ENCODE data around the gene EIF5A2.
"Not testable (repeated sequence)": the region's sequence is repeated elsewhere in the genome, so short reads cannot be mapped to it uniquely, and the experiment has no call there.

EIF5A2 gene

DNA sequence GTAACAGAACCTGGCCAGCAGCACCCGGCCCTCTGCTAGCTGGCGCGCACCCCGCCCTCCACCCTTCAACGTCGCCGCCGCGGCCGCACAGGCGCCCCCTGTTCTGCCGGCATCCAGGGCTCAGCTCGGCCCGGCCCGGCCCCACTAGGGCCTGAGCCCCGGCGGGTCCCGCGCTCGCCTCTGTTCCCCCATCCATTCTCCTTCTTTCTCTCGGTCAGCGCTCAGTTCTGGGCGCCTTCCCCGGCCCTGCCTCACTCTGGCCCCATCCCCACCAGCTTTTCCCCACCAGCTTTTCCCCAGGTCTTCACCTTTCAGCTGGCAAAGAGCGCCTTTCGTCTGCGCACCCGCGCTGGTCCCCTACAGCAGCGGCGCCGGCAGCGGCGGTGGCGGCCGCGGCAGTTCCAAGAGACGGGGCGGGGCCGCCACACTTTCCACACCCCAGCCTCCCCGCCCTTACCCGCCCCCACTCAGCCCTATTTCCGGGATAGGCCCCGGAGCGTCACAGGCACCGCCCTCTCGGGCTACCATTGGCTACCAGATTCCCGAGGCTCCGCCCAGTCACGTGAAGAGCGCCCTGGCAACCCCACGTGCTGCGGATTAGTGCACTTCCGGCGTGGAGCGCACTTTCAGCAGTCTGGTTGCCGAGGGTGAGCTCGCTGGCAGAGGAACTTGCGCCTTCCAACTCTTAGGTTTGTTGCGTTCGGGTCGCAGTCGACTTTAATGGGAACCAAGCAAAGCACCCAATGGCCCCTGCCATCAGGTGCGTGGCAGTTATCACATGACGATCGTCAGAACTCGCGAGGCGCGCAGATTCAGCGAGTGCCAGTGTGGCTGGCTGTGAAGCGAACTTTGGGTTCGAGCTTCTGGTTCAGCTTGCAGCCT is at the start of gene EIF5A2:
Gene EIF5A2 (minus strand): TSS at position 403 of the 882 bp plus-strand sequence. CDS start 831 bp downstream, outside the sequence.
- DNase-seq = peak; percentile 99

GRCh38 chr3:170956647-170957046 is 48.2 kb upstream of the EIF5A2 start:
- DNase-seq = no peak

- DNase-seq = no peak
Observed at GRCh38 chr3:170953736-170954135, 45.3 kb upstream of the EIF5A2 start.

GRCh38 chr3:170953229-170953628 is 44.8 kb upstream of the EIF5A2 start:
- no peak for DNase-seq

- DNase-seq = no peak
Observed at GRCh38 chr3:170949211-170949610, 40.8 kb upstream of the EIF5A2 start.

DNA sequence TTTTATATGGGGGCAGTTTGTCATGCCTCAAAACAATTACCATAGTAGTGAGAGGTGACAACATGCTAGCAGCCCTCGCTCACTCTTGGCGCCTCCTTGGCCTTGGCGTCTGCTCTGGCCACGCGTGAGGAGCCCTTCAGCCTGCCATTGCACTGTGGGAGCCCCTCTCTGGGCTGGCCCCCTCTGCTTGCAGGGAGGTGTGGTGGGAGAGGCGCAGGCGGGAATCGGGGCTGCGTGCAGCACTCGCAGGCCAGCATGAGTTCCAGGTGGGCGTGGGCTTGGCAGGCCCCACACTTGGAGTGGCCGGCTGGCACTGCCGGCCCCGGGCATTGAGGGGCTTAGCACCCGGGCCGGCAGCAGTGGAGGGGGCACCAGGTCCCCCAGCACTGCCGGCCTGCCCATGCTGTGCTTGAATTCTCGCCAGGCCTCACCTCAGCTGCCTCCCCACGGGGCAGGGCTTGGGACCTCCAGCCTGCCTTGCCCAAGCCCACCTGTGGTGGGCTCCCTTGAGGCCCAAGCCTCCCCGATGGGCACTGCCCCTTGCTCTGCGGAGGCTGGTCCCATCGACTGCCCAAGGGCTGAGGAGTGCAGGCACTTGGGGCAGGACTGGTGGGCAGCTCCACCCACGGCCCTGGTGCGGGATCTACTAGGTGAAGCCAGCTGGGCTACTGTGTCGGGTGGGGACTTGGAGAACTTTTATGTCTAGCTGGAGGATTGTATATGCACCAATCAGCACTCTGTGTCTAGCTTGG is 38.8 kb upstream of the EIF5A2 start:
- no peak for DNase-seq

DNA sequence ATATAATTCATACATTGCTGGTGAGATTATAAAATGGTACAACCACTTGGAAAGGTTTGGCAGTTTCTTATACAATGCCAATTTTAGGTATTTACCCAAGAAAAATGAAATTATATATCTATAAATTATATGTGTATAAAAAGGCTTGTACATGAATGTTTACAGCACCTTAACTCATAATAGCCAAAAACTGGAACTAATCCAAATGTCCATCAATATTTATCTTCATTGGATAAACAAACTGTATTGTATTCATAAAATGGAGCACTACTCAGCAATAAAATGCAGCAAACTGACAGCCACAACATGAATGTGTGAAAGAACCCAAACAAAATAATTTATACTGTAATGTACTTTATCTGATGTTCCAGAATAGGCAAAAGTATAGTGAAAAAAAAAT is 33.6 kb upstream of the EIF5A2 start:
- no peak for DNase-seq

GRCh38 chr3:170941551-170941950 is 33.1 kb upstream of the EIF5A2 start:
- no peak for DNase-seq

DNA sequence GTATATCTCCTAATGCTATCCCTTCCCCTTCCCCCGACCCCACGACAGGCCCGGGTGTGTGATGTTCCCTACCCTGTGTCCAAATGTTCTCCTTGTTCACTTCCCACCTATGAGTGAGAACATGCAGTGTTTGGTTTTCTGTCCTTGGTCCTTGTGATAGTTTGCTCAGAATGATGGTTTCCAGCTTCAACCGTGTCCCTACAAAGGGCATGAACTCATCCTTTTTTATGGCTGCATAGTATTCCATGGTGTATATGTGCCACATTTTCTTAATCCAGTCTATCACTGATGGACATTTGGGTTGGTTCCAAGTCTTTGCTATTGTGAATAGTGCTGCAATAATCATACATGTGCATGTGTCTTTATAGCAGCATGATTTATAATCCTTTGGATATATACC is 24.6 kb upstream of the EIF5A2 start:
- DNase-seq = not testable (repeated sequence)

GRCh38 chr3:170923553-170923952 is 15.1 kb upstream of the EIF5A2 start:
- DNase-seq = not testable (repeated sequence)

GRCh38 chr3:170918715-170919114 is 10.3 kb upstream of the EIF5A2 start:
- no peak for DNase-seq

- no peak for DNase-seq
Observed at GRCh38 chr3:170914690-170915089, 6.3 kb upstream of the EIF5A2 start.

DNA sequence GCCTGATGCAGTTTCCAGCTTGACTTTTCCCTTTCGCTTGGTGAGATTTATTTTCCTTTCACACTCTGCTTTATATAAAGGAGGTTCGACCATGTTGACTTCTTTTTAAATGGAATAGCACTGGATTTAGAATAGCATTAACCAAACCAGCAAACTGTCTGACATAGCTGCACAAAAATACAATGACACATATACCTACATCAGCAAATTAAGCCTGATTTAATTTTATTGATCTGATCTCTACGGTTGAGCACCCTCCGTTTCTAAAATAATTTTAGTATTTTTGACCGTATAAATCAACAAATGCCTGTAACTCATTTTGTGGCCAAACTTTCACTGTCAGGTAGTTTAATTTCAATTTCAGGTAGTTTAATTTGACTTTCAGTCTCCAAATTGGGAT is 5.8 kb upstream of the EIF5A2 start:
- DNase-seq = no peak

DNA sequence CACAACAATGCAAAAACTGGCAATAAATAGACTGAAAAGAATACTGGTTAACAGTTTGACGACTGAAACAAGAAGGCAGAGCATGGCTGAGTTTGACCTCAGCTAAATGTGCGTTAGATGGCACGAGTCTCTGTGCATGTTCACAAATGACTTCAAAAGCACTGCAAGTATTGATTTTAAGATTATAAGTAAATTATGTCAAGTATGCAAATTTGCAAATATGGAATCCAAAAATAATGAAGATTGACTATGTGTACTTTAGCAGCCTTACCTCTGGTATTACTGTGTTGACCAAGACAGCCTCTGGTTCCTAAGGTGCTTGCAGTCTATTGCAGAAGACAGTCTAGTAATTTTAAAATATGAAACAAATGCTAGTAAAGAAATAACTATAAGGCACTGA is 2.6 kb upstream of the EIF5A2 start:
- DNase-seq = no peak

DNA sequence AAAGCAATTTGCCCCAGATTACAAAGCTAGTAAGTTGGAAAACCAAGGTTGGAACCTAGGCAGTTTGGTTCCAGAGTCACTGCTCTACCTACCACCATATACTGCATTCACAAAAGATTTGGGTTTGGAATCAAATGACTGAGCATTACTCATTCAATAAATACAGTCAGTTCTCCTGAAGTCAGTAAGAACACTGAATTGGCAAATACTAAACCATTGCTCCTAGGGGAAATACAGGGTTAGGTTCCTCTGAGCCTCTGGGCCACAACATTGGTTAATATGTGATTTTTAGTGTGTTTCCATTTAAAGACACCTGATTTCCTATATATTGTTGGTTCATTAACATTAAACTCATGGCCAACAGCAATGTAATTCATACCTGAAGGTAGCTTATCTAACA is 2.1 kb upstream of the EIF5A2 start:
- no peak for DNase-seq

DNA sequence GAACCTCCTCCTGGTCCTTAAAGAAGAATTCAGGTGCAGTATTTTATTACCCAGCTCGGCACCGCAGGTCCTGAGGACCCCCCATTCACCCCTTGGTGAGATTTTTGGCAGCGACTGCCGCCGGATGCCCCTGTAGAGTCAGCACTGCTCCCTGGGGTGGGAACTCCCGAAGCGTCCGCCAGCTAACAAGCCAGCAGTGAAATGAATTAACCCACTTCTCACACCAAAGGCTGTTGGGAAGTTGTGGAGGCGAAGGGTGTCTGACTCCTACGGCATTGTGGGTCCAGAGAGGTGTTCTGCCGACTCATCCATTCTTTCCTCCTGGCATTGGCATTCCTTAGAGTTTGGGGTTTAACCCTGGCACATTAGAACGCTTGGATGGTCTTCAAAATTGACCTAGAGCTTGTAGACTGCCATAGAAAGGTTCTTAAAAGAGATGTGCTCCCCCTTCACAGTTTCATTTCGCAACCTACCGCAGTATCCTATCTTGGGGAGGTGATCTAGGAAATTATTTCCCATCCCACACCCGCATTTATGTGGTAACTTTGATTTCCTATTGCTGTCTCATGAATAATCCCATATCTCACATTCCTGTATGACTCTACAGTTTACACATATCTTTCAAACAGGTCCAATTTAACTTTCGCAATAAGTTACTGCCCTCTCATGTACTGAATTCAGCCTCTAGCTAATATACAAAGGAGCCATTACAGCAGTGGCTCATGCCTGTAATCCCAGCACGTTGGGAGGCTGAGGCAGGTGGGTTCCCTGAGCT is 879 bp upstream of the EIF5A2 start:
- peak; percentile 20 for DNase-seq

DNA sequence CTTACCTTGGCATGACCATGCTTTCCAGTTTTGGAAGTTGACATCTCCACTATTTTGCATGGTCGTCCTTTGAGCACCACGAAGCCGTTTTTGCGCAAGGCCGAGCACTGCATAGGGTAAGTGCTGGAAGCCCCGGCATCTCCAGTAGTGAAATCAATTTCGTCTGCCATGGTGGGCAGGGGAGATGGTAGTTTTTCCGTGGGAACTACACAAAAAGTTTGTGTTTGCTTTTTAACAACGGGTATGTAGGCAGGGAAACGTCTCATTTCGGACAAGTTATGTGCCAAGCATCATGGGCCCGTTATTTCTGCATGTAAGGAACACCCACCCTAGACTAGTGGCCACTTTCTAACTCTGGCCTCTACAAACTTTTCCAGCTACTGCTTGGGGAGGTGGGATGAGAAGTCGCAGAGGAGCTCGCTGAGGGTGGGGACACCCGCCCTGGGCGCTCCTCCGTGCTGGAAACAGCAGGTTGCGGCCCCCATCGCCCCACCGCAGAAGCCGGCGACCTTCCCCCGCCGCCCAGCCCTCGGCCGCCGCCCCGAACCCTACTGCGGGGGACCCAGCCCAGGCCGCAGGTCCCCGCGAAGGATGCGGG is 701 bp downstream of the EIF5A2 start:
- peak; percentile 52 for DNase-seq

GRCh38 chr3:170905862-170906261 is 2.6 kb downstream of the EIF5A2 start:
- no peak for DNase-seq

DNA sequence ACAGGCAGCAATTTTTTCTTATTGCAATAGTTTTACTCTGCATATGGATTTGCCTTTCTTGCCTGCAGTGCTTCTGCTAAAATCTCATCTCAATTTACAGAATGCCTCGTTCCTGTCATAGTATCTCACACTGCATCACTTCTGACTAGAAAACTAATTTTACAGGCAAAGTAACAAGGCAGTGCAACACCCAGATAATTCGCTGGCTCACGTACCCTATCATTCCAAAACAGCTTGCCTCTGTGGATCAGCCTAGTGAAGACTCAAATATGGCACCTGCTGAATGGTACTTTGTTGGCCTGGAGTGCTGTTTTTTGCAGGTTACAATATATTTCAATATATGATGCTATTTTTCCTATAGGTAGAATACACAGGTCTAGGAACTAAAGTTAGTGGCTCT is 5.3 kb downstream of the EIF5A2 start:
- peak; percentile 49 for DNase-seq

- no peak for DNase-seq
Observed at GRCh38 chr3:170899455-170899854, 9.0 kb downstream of the EIF5A2 start.

- DNase-seq = no peak
Observed at GRCh38 chr3:170897978-170898377, 10.5 kb downstream of the EIF5A2 start.

GRCh38 chr3:170897199-170897598 is 11.2 kb downstream of the EIF5A2 start:
- not testable (repeated sequence) for DNase-seq

- DNase-seq = no peak
Observed at GRCh38 chr3:170896781-170897180, 11.7 kb downstream of the EIF5A2 start.
